HepG2 (cell line): Measurements from ENCODE around the gene CDKN2AIP. TPM values are rescaled to one million over a fixed set of nuclear protein-coding genes. Genes with fewer than 3 reads are reported as not detected.

Experiments
- ATF7 ChIP-seq, 2 experiments: fragments of 450-650 bp in 1 of 2; sonication (generic) in 1 of 2; formaldehyde crosslinking in 1 of 2; IDR thresholded peaks; 2 replicates each; pipeline versions ENCODE4 v1.4.0 to v1.6.1; 2016 to 2020; ENCODE audit warnings: antibody characterized with exemption in 1 of 2, mild to moderate bottlenecking in 1 of 2, missing genetic modification reagents in 1 of 2
- CENPBD1 ChIP-seq: sonication (generic); formaldehyde crosslinking; IDR thresholded peaks from 2 replicates; pipeline ENCODE4 v1.8.0; 2022; ENCODE audit warnings: missing genetic modification reagents, low read depth, mild to moderate bottlenecking, borderline replicate concordance
- GRHL1 ChIP-seq: sonication (generic); formaldehyde crosslinking; conservative IDR thresholded peaks from 2 replicates; pipeline ENCODE4 v1.8.0; 2022; ENCODE audit warnings: missing genetic modification reagents
- MXI1 ChIP-seq: IDR thresholded peaks from 3 replicates; pipeline ENCODE4 v1.6.1; 2012; ENCODE audit warnings: low read depth, low read length, inconsistent platforms, borderline replicate concordance
- SMAD1 ChIP-seq: sonication (generic); formaldehyde crosslinking; IDR thresholded peaks from 2 replicates; pipeline ENCODE4 v1.4.0; 2020; ENCODE audit warnings: missing genetic modification reagents, low read depth, mild to moderate bottlenecking, borderline replicate concordance
- TEF ChIP-seq: sonication (generic); formaldehyde crosslinking; IDR thresholded peaks from 2 replicates; pipeline ENCODE4 v1.5.0; 2020; ENCODE audit warnings: missing genetic modification reagents
- ZMYM3 ChIP-seq: sonication (generic); formaldehyde crosslinking; IDR thresholded peaks from 2 replicates; pipeline ENCODE4 v1.5.1; 2020; ENCODE audit warnings: mild to moderate bottlenecking, missing genetic modification reagents
- ZNF225 ChIP-seq: sonication (generic); formaldehyde crosslinking; IDR thresholded peaks from 2 replicates; pipeline ENCODE4 v1.4.0; 2020; ENCODE audit warnings: mild to moderate bottlenecking, missing genetic modification reagents
- ZNF318 ChIP-seq: sonication (generic); formaldehyde crosslinking; IDR thresholded peaks from 2 replicates; pipeline ENCODE4 v1.4.0; 2020; ENCODE audit warnings: mild to moderate bottlenecking, missing genetic modification reagents
- ZNF724P ChIP-seq: sonication (generic); formaldehyde crosslinking; IDR thresholded peaks from 2 replicates; pipeline ENCODE4 v1.8.0; 2022; ENCODE audit warnings: missing genetic modification reagents, borderline replicate concordance
- polyA plus RNA-seq, 8 experiments: library from polyadenylated mRNA; depleted of rRNA in 3 of 8; stranded (reverse) in 7 of 8; unstranded in 1 of 8; fragments of >200 nt; fragmentation: Illumina TruSeq in 4 of 8; extraction: Trizol in 4 of 8; gene quantifications; 2 replicates each; pipeline versions ENCODE4 v1.2.1 to v1.2.3, GENCODE V29; 2011 to 2016; ENCODE audit warnings: low read depth in 4 of 8, missing spikeins in 1 of 8, mixed read lengths in 1 of 8; ENCODE audit not compliant: insufficient read depth in 1 of 8
- total RNA-seq, 5 experiments: library from RNA; depleted of rRNA; stranded (reverse); fragments of >200 nt; fragmentation: Illumina TruSeq; extraction: Trizol; gene quantifications; 2 replicates each; pipeline ENCODE4 v1.2.3, GENCODE V29; 2016; ENCODE audit warnings: low read depth in 1 of 5

The CDKN2AIP gene
- total and polyA plus RNA-seq, 2 of the 13 experiments (the other 11 are each of a cell fraction or from before 2014, with no cell fraction given): 17.0 to 18.7 TPM

GRCh38 chr4:183444214-183445096, at the start of gene CDKN2AIP (continued):
- TF ChIP-seq ZNF318: peak; percentile 21; the same call in 1 of the 2 replicates
- TF ChIP-seq GRHL1 (CRISPR knock-in tag): no peak
- no peak; the same call in 1 of the 2 replicates for TF ChIP-seq ZMYM3
- peak; percentile 87 for TF ChIP-seq ZNF724P (CRISPR knock-in tag)
- no peak for TF ChIP-seq CENPBD1 (CRISPR knock-in tag)
- no peak for TF ChIP-seq SMAD1
- TF ChIP-seq MXI1: 0 out of 3 replicates have a peak, but pooled peaks have one; percentile 75
- TF ChIP-seq ATF7 (IDR thresholded peaks at IDR 0.05): no peak
- TF ChIP-seq ATF7 (CRISPR knock-in tag; IDR thresholded peaks at IDR 0.05): peak; percentile 50; the same call in 1 of the 2 replicates
- 0 out of 2 replicates have a peak, but pooled peaks have one; percentile 16 for TF ChIP-seq TEF (CRISPR knock-in tag)
- peak; percentile 52; the same call in 1 of the 2 replicates for TF ChIP-seq ZNF225 (CRISPR knock-in tag)
